GM18858 (cell line): ENCODE data around the gene GATAD2B.
"Not testable (repeated sequence)": the region's sequence is repeated elsewhere in the genome, so short reads cannot be mapped to it uniquely, and the experiment has no call there.

Experiments
- ATAC-seq: cut with Tn5 transposase; IDR thresholded peaks from one replicate; pipeline ENCODE4 v1.9.1; 2021; ENCODE audit not compliant: unreplicated experiment

The GATAD2B gene

DNA sequence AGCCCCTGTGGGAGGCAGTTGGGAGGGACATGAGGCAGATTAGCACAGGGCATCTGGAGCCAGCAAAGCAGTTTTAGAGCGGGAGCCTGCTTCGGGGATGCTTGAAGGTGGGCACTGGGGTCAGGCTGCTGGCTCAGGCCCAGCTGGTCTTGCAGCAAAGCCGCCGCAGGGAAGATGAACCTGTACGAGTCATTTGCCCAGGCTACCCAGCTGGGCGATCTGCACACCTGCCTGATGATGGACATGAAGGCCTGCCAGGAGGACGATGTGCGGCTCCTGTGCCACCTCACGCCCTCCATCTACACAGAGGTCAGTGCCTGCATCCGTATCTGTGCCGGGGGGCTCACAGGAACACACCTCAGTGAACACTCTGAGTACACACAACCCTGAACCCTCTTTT is 155.3 kb downstream of the GATAD2B start:
- no peak for ATAC-seq

DNA sequence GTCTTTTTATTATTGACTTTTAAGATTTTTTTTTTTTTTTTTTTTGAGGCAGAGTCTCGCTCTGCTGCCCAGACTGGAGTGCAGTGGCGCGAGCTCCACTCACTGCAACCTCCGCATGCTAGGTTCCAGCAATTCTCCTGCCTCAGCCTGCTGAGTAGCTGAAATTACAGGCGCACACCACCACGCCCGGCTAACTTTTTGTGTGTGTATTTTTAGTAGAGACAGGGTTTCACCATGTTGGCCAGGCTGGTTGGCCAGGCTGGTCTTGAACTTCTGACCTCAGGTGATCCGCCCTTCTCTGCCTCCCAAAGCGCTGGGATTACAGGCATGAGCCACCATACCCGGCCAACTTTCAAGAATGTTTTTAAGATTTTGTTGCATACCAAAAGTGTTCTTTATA is 156.1 kb downstream of the GATAD2B start:
- ATAC-seq = not testable (repeated sequence)

DNA sequence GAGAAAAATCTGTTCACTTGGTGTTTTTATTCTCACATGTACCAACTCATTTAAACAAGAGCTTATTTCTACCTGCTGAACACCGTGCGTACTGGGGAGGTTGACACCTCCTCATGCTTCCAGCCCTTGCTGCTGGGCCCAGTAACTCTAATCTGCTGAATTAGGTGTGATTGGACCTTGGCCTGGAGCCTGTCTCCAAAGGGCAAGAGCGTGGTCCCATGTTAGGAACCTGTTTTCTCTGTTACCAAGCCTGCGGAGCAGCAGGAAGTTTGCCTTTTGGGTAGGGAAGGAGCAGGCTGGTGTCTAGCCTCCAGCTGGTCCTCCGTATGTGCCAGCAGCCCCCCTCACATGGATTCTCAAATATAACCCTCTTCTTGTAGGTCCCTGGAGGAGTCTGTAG is 158.5 kb downstream of the GATAD2B start:
- ATAC-seq = no peak

DNA sequence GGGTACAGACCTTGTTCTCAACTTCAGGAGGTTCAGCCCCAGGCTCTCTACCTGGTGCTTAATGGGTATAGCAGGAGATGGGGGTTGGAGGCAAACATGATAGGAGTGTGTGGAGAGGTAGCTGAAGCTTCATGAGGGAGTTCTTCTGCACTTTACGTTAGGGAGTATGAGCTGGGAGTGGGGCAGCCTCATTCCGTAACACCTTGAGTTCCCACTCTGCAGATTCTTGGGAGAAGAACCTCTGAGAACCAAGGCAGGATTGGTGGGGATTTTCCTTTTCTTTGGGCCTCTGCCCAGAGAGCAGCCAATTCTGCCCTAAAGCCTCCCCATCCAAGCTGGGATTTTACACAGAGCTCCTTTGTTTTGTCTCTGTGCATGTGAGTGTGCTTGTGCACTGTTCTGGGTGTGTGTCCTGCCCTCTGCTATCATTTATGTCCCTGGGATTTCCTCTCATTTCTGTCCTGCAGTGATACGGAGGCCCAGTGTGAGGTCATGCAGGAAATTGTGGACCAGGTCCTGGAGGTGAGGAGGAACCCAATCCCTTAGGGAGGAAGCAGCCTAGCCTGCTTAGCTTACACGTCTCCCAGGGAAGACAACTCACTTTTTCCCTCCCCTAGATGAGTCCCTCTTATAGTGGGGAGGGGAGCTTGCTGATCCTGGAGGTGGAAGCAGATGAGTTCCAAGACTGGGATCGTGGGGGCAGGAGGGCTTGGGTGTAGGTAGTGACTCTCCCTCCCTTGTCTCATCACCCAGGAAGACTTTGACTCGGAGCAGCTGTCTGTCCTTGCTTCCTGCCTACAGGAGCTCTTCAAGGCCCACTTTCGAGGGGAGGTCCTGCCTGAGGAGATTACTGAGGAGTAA is 159.2 kb downstream of the GATAD2B start:
- ATAC-seq = no peak

DNA sequence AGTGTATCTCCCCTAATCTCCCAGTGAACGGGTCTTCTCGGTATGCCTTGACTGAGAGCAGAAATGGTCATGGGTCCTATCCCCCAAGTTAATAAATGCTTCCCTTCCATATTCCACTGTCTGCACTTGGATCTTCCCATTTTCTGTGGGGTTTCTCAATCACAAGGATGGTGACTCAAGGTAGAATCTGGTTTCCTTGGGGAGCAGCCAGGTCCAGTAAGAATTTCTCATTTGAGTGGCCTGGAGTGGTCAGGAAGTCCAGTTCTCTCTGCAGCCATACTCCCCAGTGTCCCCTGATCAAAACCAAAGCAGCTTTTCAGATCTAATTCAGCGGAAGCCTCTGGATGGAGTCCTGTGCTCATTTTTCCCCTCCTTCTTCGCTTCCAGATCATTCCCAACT is 162.3 kb downstream of the GATAD2B start:
- ATAC-seq = no peak
